K562 (cell line): ENCODE measurements around the gene ZNF837. TPM values are rescaled to one million over a fixed set of nuclear protein-coding genes. Genes with fewer than 3 reads are reported as not detected.

Source experiments
- ATF7 ChIP-seq: fragments of 450-650 bp; IDR thresholded peaks from 2 replicates; pipeline ENCODE4 v1.7.1; 2014; ENCODE audit warnings: mild to moderate bottlenecking, moderate library complexity
- CBFA2T2 ChIP-seq: fragments of 450-650 bp; conservative IDR thresholded peaks from 2 replicates; pipeline ENCODE4 v1.6.1; 2017; ENCODE audit warnings: mild to moderate bottlenecking
- CREB1 ChIP-seq, 2 experiments: sonication (generic) in 1 of 2; formaldehyde crosslinking in 1 of 2; IDR thresholded peaks; 2 replicates each; pipeline versions ENCODE4 v1.6.1 to v1.8.0; 2012 to 2022; ENCODE audit warnings: inconsistent platforms in 1 of 2, mild to moderate bottlenecking in 1 of 2, missing genetic modification reagents in 1 of 2, moderate library complexity in 1 of 2
- CSDE1 ChIP-seq, 2 experiments: fragments of 450-650 bp; IDR thresholded peaks; 2 replicates each; pipeline ENCODE4 v1.6.1; 2016; ENCODE audit warnings: mild to moderate bottlenecking in 1 of 2
- ELK3 ChIP-seq: fragments of 450-650 bp; formaldehyde crosslinking; IDR thresholded peaks from 2 replicates; pipeline ENCODE4 v1.4.0; 2020; ENCODE audit warnings: mild to moderate bottlenecking
- FOS ChIP-seq: IDR thresholded peaks from 3 replicates; pipeline ENCODE4 v1.6.1; 2011; ENCODE audit not compliant: insufficient read length; ENCODE audit errors: extremely low read depth
- GABPB1 ChIP-seq: sonication (generic); formaldehyde crosslinking; IDR thresholded peaks from 2 replicates; pipeline ENCODE4 v1.8.0; 2022; ENCODE audit warnings: mild to moderate bottlenecking, missing genetic modification reagents
- HNRNPLL ChIP-seq: fragments of 200-400 bp; formaldehyde crosslinking; IDR thresholded peaks from 2 replicates; pipeline ENCODE4 v1.6.1; 2017; ENCODE audit warnings: low read length, low read depth, mild to moderate bottlenecking; ENCODE audit not compliant: poor library complexity, severe bottlenecking
- IFI16 ChIP-seq: fragments of 250-450 bp; sonication (Bioruptor Pico); IDR thresholded peaks from 2 replicates; pipeline ENCODE4 v2.1.2; 2022; ENCODE audit warnings: mild to moderate bottlenecking, inconsistent platforms
- KLF16 ChIP-seq: IDR thresholded peaks from 2 replicates; pipeline ENCODE4 v1.6.1; 2016; ENCODE audit warnings: antibody characterized with exemption
- MAFK ChIP-seq: IDR thresholded peaks from 2 replicates; pipeline ENCODE4 v1.6.1; 2011; ENCODE audit warnings: low read length, improper control_type of control experiment
- MAZ ChIP-seq, 2 experiments: fragments of 450-650 bp in 1 of 2; sonication (generic) in 1 of 2; formaldehyde crosslinking; IDR thresholded peaks in 1 of 2; conservative IDR thresholded peaks in 1 of 2; 2 replicates each; pipeline versions ENCODE4 v1.4.0 to v1.5.0; 2020; ENCODE audit warnings: mild to moderate bottlenecking in 1 of 2, missing genetic modification reagents in 1 of 2
- NELFE ChIP-seq: IDR thresholded peaks from 2 replicates; pipeline ENCODE4 v1.6.1; 2011; ENCODE audit warnings: mild to moderate bottlenecking; ENCODE audit not compliant: insufficient read depth, insufficient read length
- NFIC ChIP-seq: fragments of 450-650 bp; IDR thresholded peaks from 2 replicates; pipeline ENCODE4 v1.6.1; 2017; ENCODE audit warnings: mild to moderate bottlenecking, inconsistent platforms
- PHF8 ChIP-seq: fragments of 200-600 bp; sonication (generic); IDR thresholded peaks from 2 replicates; pipeline ENCODE4 v1.6.1; 2012; ENCODE audit warnings: mixed run types, mild to moderate bottlenecking, inconsistent platforms, low read length, moderate library complexity, borderline replicate concordance
- PML ChIP-seq: IDR thresholded peaks from 2 replicates; pipeline ENCODE4 v1.6.1; 2012; ENCODE audit warnings: low read length, inconsistent platforms
- PTBP1 ChIP-seq: fragments of 200-400 bp; formaldehyde crosslinking; IDR thresholded peaks from 2 replicates; pipeline ENCODE4 v1.6.1; 2017; ENCODE audit warnings: low read depth, low read length
- RNF2 ChIP-seq: sonication (generic); IDR thresholded peaks from 2 replicates; pipeline ENCODE4 v1.6.1; 2016
- SMAD1 ChIP-seq: fragments of 150-350 bp; IDR thresholded peaks from 2 replicates; pipeline ENCODE4 v1.6.1; 2014; ENCODE audit warnings: low read length, low read depth; ENCODE audit not compliant: partially characterized antibody
- SP2 ChIP-seq: IDR thresholded peaks from 2 replicates; pipeline ENCODE4 v1.6.1; 2011; ENCODE audit warnings: mild to moderate bottlenecking, low read depth, low read length, moderate library complexity; ENCODE audit not compliant: poor library complexity, severe bottlenecking; ENCODE audit errors: extremely low read depth
- SRSF1 ChIP-seq: fragments of 200-400 bp; formaldehyde crosslinking; IDR thresholded peaks from 2 replicates; pipeline ENCODE4 v1.6.1; 2017; ENCODE audit warnings: mild to moderate bottlenecking, low read depth, low read length, moderate library complexity
- VEZF1 ChIP-seq: fragments of 200-800 bp; sonication (Bioruptor generic); IDR thresholded peaks from 2 replicates; pipeline ENCODE4 v1.6.1; 2017; ENCODE audit warnings: missing genetic modification characterization, missing compliant biosample characterization
- ZNF232 ChIP-seq: sonication (generic); formaldehyde crosslinking; IDR thresholded peaks from 2 replicates; pipeline ENCODE4 v1.8.0; 2022; ENCODE audit warnings: mild to moderate bottlenecking, missing genetic modification reagents
- ZNF740 ChIP-seq, 3 experiments: fragments of 200-800 bp in 1 of 3; sonication (Bioruptor generic) in 1 of 3; sonication (generic) in 1 of 3; formaldehyde crosslinking in 1 of 3; IDR thresholded peaks; 2 replicates each; pipeline versions ENCODE4 v1.6.1 to v1.8.0; 2016 to 2022; ENCODE audit warnings: mild to moderate bottlenecking in 2 of 3, missing compliant biosample characterization in 2 of 3, missing genetic modification characterization in 2 of 3, missing genetic modification reagents in 1 of 3
- polyA plus RNA-seq, 8 experiments: library from polyadenylated mRNA; depleted of rRNA in 4 of 8; stranded (reverse) in 5 of 8; unstranded in 3 of 8; fragments of >200 nt; fragmentation: Nextera tagmentation in 2 of 8; fragmentation: Illumina TruSeq in 1 of 8; extraction: Ambion mirVana in 2 of 8; extraction: Trizol in 1 of 8; gene quantifications; 2 replicates each; pipeline versions ENCODE4 v1.2.1 to v1.2.3, GENCODE V29; 2011 to 2014; ENCODE audit warnings: inconsistent platforms in 1 of 8, missing spikeins in 1 of 8
- total RNA-seq, 7 experiments: library from RNA; depleted of rRNA in 6 of 7; stranded (reverse); fragments of >200 nt in 6 of 7; fragmentation: Illumina TruSeq in 2 of 7; extraction: Trizol in 2 of 7; gene quantifications; 2 replicates each; pipeline versions ENCODE4 v1.2.1 to v1.2.3, GENCODE V29; 2011 to 2021; ENCODE audit warnings: low replicate concordance in 1 of 7

Gene ZNF837
- total and polyA plus RNA-seq, 9 of the 15 experiments (the other 6 are each of a cell fraction or from before 2014, with no cell fraction given): 0.11 to 2.1 (median 0.57) TPM; not detected in 4

- peak; percentile 2; the same call in 1 of the 2 replicates for TF ChIP-seq KLF16
- TF ChIP-seq ZNF232: no peak
- 0 out of 4 replicates have a peak, but pooled peaks of 1 of the 2 experiments have one; percentile 58 for TF ChIP-seq CSDE1 (IDR thresholded peaks at IDR 0.05)
- TF ChIP-seq SP2: peak; percentile 61
- peak; percentile 49; the same call in 1 of the 2 replicates for TF ChIP-seq PML
- no peak for TF ChIP-seq IFI16 (CRISPR knock-in tag)
- peak; percentile 75 for TF ChIP-seq VEZF1
- TF ChIP-seq NELFE: no peak
- 0 out of 2 replicates have a peak, but pooled peaks have one; percentile 76 for TF ChIP-seq SRSF1
- peak; percentile 68; the same call in 1 of the 2 replicates for TF ChIP-seq ZNF740 (CRISPR knock-in tag; IDR thresholded peaks at IDR 0.05)
- no peak for TF ChIP-seq ZNF740 (tag; IDR thresholded peaks at IDR 0.05)
- TF ChIP-seq GABPB1 (CRISPR knock-in tag): peak; percentile 92
- no peak for TF ChIP-seq CBFA2T2
- TF ChIP-seq SMAD1: peak; percentile 36
- peak; percentile 32; the same call in 1 of the 2 replicates for TF ChIP-seq RNF2
- peak; percentile 66 for TF ChIP-seq CREB1 (IDR thresholded peaks at IDR 0.05)
- TF ChIP-seq CREB1 (CRISPR knock-in tag; IDR thresholded peaks at IDR 0.05): peak; percentile 77; the same call in 1 of the 2 replicates
- TF ChIP-seq HNRNPLL: peak; percentile 77
- TF ChIP-seq FOS: peak; percentile 52
- peak; percentile 62; the same call in 1 of the 2 replicates for TF ChIP-seq PTBP1
- peak; percentile 88 for TF ChIP-seq ATF7
- TF ChIP-seq MAZ (CRISPR knock-in tag; conservative IDR thresholded peaks at IDR 0.05 in 1 of 2, IDR thresholded peaks at IDR 0.05 in 1 of 2): peak; percentile 90
- peak; percentile 85 for TF ChIP-seq PHF8
- no peak for TF ChIP-seq MAFK
- TF ChIP-seq ELK3 (CRISPR knock-in tag): no peak
- TF ChIP-seq NFIC: peak; percentile 93
Measured at GRCh38 chr19:58408152-58409009, 27.6 kb upstream of the ZNF837 start, which contains the start of gene ZNF584 (continued).
